ENCODE measurements around the gene EFNA5.

EFNA5 gene

GRCh38 chr5:107499776-107500175 lies 171.0 kb downstream of the EFNA5 start:
- H3K9me3 ChIP-seq (ENCODE audit: control insufficient read depth, insufficient read depth, low read depth, low read length), result no peaks in the 10 kb centered on the region
- peaks cover 37% of the 10 kb centered on the region for H3K4me1 ChIP-seq (ENCODE audit: control insufficient read depth, insufficient read depth, low read length)
- no peak for TF ChIP-seq ZNF311 (tag by site-specific recombination; IDR thresholded peaks at IDR 0.05; ENCODE audit: borderline replicate concordance)
- TF ChIP-seq ZXDB (tag by site-specific recombination; IDR thresholded peaks at IDR 0.05), result no peak
- TF ChIP-seq ZNF24 (tag by site-specific recombination; IDR thresholded peaks at IDR 0.05), result no peak
- H3K27ac ChIP-seq (ENCODE audit: extremely low read depth, low read depth, low read length), result no peak overlapping the region
- no peak overlapping the region for H3K4me3 ChIP-seq (ENCODE audit: low read depth, low read length)
- POLR2A ChIA-PET, result no interaction called here
- no peaks in the 10 kb centered on the region; a peak in 1 of 3 replicates for H3K36me3 ChIP-seq (ENCODE audit: control insufficient read depth in 2 of 2, insufficient read depth in 1 of 2, low read length in 2 of 2)
- CTCF ChIA-PET, result no interaction called here

- TF ChIP-seq ZNF16 (tag by site-specific recombination; IDR thresholded peaks at IDR 0.05; ENCODE audit: low read depth), result no peak
- no peak for TF ChIP-seq ZNF548 (tag by site-specific recombination; IDR thresholded peaks at IDR 0.05)
- TF ChIP-seq ZNF704 (tag by site-specific recombination; IDR thresholded peaks at IDR 0.05), result no peak
- TF ChIP-seq SCRT2 (tag by site-specific recombination; IDR thresholded peaks at IDR 0.05), result peak; percentile 68
- 0 out of 2 replicates have a peak, but pooled peaks have one; percentile 28 for TF ChIP-seq ZBTB44 (tag by site-specific recombination; IDR thresholded peaks at IDR 0.05)
- no peak for TF ChIP-seq ZNF76 (tag by site-specific recombination; IDR thresholded peaks at IDR 0.05; ENCODE audit: borderline replicate concordance, low read depth)
- TF ChIP-seq TCF7L2 (IDR thresholded peaks at IDR 0.05; ENCODE audit: borderline replicate concordance, low read depth, low read length), result no peak
- no peak for TF ChIP-seq ZNF777 (tag by site-specific recombination; IDR thresholded peaks at IDR 0.05; ENCODE audit: borderline replicate concordance)
- no peak for TF ChIP-seq ZNF621 (tag by site-specific recombination; IDR thresholded peaks at IDR 0.05)
- H3K36me3 ChIP-seq (ENCODE audit: control insufficient read depth in 2 of 2, insufficient read depth in 1 of 2, low read length in 2 of 2), result no peaks in the 10 kb centered on the region; a peak in 1 of 3 replicates
- H3K4me3 ChIP-seq (ENCODE audit: low read depth, low read length), result no peak overlapping the region
- ChIA-PET CTCF (no interaction called here), POLR2A (no interaction called here)
- no peaks in the 10 kb centered on the region for H3K9me3 ChIP-seq (ENCODE audit: control insufficient read depth, insufficient read depth, low read depth, low read length)
- no peak overlapping the region for H3K27ac ChIP-seq (ENCODE audit: extremely low read depth, low read depth, low read length)
- peaks cover 35% of the 10 kb centered on the region for H3K4me1 ChIP-seq (ENCODE audit: control insufficient read depth, insufficient read depth, low read length)
Observed at GRCh38 chr5:107499237-107499636, 171.5 kb downstream of the EFNA5 start.

- Histone ChIP-seq H3K9me3 (ENCODE audit: control insufficient read depth, insufficient read depth, low read depth, low read length) (no peaks in the 10 kb centered on the region), H3K36me3 (ENCODE audit: control insufficient read depth in 2 of 2, insufficient read depth in 1 of 2, low read length in 2 of 2) (no peaks in the 10 kb centered on the region; a peak in 1 of 3 replicates), H3K4me3 (ENCODE audit: low read depth, low read length) (no peak overlapping the region), H3K27ac (ENCODE audit: extremely low read depth, low read depth, low read length) (no peak overlapping the region), H3K4me1 (ENCODE audit: control insufficient read depth, insufficient read depth, low read length) (peaks cover 29% of the 10 kb centered on the region)
- ChIA-PET CTCF (no interaction called here), POLR2A (no interaction called here)
- TF ChIP-seq ZNF362 (tag by site-specific recombination; IDR thresholded peaks at IDR 0.05) (no peak), ZNF624 (tag by site-specific recombination; IDR thresholded peaks at IDR 0.05) (no peak), ZNF335 (tag by site-specific recombination; conservative IDR thresholded peaks at IDR 0.05) (no peak), AEBP2 (tag by site-specific recombination; IDR thresholded peaks at IDR 0.05; ENCODE audit: borderline replicate concordance) (no peak), WT1 (tag by site-specific recombination; IDR thresholded peaks at IDR 0.05) (no peak), ZNF76 (tag by site-specific recombination; IDR thresholded peaks at IDR 0.05; ENCODE audit: borderline replicate concordance, low read depth) (no peak), ZXDB (tag by site-specific recombination; IDR thresholded peaks at IDR 0.05) (no peak), ZNF280C (tag by site-specific recombination; IDR thresholded peaks at IDR 0.05) (no peak), ZNF776 (tag by site-specific recombination; IDR thresholded peaks at IDR 0.05; ENCODE audit: borderline replicate concordance) (no peak), ZEB2 (tag by site-specific recombination; IDR thresholded peaks at IDR 0.05) (no peak), ZNF626 (tag by site-specific recombination; IDR thresholded peaks at IDR 0.05) (no peak), ZNF654 (tag by site-specific recombination; IDR thresholded peaks at IDR 0.05; ENCODE audit: low read depth) (no peak), ZSCAN5A (tag by site-specific recombination; IDR thresholded peaks at IDR 0.05) (no peak)
Observed at GRCh38 chr5:107496466-107496865, 174.3 kb downstream of the EFNA5 start.

Measured in HEK293 (cell line).